HG03135 (cell line): Measurements from ENCODE around the gene BYSL.
"Not testable (repeated sequence)": the region's sequence is repeated elsewhere in the genome, so short reads cannot be mapped to it uniquely, and the experiment has no call there.

Experiments
- ATAC-seq: cut with Tn5 transposase; IDR thresholded peaks from one replicate; pipeline ENCODE4 v1.9.1; 2021; ENCODE audit warnings: mild to moderate bottlenecking, moderate library complexity; ENCODE audit not compliant: unreplicated experiment

Gene BYSL

DNA sequence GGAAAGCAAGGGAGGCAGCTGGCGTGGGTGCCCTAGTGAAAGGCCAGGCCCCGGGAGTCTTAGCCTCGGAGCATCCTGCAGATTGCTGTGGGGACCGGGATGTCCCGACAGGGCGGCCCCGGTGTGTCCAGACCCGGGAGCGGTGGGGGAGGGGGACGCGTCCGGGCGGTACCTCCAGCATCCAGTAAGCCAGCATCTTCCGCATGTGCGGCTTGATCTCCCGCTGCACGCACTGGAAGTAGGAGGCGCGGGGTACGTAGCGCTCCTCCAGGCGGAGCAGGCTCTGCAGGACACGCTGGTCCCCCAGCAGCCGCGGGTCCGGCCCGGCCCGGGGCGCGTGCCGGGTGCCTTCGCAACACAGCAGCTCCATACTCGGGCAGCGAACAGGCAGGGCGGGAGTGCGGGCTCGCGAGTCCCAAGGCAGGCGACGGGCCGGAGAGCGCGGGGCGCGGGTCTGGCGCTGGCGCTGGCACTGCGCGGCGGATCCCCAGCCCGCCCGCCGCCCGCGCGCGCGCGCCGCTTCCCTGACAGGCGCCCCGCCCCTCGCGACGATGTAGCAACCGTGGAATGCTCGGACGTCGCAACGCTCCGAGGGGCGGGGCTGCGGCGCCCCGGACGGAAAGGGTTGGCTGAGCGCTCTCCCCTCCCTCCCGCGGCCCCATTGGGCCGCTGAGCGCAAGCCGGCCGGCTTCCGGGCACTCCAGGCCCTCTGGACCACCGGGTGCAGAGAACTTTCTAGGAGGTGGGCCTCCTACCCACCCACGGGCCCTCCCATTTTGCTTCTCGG lies 20.2 kb downstream of the BYSL start, which contains the start of gene CCND3:
Gene CCND3, minus strand, starts transcription at position 529 of the 787 bp plus-strand sequence. Its CDS starts 159 bp downstream, at position 370.
- peak; percentile 85 for ATAC-seq

DNA sequence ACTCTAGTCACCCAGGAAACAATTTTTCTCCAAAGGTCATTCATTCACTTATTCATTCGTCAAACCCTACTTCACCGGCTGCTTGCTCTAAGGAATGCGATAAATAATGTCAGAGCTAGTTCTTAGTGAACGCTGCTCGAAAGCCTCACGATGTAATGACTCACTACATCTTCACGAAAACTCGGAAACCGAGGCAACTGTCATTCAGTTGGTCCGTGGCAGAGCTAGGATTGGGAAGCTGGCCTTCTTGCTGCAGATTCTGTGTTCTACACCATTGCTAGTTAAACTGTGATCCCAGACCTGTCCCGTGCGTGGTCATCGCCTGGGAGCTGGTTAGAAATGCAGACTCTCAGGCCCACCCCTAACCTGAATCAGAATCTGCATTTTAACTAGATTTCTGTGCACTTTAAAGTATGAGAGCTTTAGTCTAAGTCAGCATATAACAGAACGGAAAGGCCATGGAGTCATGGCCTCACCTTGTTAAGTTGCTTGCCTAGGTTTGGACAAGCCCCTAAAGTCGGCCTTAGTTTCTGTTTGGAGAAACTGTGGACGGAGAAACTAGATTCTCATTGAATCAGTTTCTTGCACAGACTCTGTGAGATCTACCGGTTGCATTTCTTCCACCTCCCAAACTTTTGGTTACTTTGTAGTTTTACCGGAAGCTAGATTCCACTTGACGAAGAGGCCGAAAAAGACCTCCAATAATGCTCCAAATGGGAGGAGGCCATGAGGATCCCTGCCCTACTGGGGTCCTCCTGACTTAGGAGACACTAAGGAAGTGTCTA lies 21.0 kb downstream of the BYSL start:
- ATAC-seq = no peak

DNA sequence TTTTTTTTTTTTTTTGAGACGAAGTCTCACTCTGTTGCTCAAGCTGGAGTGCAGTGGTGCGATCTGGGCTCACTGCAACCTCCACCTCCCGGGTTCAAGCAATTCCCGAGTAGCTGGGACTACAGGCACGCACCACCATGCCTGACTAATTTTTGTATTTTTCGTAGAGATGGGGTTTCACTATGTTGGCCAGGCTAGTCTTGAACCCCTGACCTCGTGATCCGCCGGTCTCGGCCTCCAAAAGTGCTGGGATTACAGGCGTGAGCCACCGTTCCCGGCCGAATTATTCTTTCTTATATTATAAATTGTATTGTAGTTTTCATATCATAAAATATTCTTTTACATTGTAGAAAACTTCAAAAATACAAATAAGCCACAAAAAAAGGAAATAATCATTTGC lies 21.6 kb downstream of the BYSL start:
- not testable (repeated sequence) for ATAC-seq

DNA sequence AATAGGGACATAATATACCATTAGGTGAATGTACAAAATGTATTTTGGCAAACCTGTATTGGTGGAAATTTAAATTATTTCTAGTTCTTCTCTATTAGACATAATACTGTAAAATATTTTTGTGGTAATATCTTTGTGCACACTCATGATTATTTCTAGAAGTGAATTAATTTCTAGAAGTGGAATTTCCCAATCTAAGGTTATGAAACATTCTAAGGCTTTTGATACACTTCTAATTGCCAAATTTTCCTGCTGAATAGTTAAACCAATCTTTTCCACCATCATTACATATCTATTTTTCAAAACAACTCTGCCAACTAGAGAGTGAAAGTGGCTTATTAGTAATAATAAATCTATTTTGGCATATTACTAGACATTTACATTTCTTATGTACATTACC lies 22.2 kb downstream of the BYSL start:
- ATAC-seq = no peak

DNA sequence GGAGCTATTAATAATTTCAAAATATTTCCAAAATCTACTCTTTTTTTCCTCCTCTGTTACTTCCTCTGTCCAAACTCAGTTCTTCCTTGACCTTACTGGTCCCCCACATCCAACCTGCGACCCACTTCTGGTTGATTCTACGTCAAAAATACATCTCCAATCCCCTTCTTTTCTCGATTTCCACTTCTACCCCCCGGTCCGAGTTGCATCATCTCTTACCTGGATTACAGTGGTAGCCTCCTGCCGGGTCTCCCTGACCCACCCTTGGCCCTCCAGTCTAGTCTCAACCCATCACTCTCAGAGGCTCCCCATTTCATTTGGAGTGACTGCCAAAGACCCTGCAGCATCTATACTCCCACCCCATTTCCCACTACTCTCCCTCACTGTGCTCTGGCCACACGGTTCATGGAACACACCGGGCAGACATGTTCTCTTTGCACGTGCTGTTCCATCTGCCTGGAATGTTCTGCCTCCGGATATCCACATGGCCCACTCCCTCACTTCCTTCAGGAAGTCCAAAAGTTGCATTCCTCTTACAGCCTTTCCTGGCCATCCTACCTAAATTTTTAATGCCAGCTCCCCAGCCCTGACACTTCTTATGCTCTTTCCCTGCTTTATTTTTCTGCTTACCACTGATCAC lies 26.4 kb downstream of the BYSL start:
- no peak for ATAC-seq

DNA sequence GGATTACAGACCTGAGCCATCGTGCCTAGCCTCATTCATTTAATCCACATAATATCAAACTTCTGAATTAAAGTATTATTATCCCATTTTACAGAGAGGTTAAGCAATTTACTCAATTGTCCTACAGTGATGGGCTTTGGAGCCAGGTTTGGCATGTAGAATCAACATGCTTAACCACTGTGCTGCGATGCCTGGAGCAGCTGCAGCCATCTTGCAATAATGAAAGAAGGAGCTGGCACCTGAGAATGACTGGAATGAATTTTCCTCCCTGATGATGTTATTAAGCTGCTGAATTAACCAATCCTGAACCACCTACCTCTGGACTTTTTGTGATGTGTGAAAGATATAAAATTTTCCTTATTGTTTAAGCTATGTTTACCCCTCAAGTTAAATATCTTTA lies 33.4 kb downstream of the BYSL start:
- no peak for ATAC-seq

DNA sequence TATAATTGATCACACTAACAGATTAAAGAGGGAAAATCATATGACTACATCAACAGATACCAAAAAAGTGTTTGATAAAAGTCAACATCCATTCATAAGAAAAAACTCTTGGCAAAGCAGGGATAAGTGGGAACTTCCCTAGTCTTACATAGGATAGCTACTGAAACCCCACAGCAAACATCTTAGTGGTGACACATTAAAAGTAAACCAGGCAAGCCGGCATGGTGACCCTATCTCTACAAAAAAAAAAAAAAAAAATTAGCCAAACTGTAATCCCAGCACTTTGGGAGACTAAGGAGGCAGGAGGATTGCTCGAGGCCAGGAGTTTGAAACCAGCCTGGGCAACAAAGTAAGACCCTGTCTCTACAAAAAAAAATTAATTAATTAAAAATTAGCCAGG lies 34.1 kb downstream of the BYSL start:
- no peak for ATAC-seq

DNA sequence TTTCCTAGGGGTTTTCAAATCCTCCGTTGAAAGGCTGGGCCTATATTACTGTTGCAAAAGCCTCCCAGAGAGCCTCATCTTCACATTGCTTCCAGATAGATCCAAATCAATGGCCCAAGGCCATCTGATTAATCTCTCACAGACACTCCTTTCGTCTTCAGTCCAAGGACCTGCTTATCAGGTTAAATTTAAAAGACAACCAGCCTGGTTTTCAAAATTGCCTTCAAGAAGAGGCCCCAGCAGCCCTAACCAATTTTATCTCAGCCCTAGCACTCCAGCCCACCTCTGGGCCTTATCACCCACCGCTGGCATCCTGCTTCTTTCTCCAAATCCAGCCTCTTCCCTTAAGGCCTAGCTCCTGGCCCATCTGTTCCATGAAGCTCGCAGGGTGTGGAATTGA lies 35.8 kb downstream of the BYSL start:
- no peak for ATAC-seq

DNA sequence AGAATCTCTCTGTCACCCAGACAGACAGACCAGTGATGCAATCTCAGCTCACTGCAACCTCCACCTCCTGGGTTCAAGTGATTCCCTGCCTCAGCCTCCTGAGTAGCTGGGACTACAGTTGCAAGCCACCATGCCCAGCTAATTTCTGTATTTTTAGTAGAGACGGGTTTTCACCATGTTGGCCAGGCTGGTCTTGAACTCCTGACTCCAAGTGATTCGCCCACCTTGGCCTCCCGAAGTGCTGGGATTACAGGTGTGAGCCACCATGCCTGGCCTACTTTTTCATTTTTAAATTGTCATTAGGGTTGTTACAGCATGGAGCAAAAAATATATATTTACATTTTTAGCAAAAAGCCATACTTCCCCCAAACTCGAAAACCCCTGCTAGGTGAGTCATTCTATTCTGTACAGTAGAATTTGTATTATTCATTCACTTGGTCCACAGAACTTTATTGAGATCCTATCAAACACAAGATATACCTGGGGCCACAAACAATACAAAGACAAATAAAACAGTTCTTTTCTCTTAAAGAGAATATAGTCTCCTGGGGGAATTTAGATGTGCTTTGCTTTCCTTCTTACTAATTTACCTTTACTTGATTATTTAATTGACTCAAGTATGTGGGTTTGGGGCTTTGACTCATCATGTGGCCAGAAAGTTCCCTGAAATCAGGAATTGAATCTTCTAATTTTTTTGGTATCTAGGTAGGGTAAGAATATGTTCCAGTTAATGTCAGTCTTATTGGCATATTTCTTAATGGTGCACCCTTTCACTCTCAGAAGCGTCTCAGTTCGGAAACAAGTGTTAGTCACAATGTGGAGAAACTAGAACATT lies 36.9 kb downstream of the BYSL start:
- no peak for ATAC-seq

DNA sequence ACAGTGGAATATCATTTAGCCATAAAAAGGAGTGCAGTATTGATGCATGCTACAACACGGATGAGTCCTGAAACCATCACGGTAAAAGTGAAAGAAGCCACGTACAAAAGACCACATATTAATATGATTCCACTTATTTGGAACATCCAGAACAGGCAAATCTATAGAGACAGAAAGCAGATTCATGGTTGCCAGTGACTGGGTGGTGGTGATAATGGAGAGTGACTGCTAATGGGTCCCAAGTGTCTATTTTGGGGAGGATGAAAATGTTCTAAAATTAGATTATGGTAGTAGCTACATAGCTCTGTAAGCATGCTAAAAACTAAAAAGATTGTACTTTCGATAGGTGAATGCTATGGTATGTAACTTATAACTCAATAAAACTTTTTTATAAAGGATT lies 38.7 kb downstream of the BYSL start:
- ATAC-seq = no peak

DNA sequence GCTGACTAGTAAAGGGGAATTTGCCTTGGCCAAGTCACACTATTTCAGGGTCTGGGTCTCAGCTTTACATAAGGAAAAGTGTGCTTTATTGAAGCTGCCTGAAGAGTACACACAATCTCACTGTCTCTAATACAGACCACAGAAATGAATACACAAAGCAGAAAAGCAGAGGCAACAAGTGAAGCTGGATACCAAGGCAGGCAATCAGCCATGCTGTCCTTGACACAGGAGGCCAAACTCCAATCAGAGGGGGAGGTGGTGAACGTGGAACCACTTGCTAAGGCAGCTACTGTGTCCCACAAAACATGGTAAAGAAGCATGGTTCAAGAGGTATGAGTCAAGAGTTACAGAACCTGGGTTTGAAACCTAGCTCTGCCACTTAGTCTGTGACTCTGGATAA lies 42.1 kb downstream of the BYSL start:
- ATAC-seq = no peak

DNA sequence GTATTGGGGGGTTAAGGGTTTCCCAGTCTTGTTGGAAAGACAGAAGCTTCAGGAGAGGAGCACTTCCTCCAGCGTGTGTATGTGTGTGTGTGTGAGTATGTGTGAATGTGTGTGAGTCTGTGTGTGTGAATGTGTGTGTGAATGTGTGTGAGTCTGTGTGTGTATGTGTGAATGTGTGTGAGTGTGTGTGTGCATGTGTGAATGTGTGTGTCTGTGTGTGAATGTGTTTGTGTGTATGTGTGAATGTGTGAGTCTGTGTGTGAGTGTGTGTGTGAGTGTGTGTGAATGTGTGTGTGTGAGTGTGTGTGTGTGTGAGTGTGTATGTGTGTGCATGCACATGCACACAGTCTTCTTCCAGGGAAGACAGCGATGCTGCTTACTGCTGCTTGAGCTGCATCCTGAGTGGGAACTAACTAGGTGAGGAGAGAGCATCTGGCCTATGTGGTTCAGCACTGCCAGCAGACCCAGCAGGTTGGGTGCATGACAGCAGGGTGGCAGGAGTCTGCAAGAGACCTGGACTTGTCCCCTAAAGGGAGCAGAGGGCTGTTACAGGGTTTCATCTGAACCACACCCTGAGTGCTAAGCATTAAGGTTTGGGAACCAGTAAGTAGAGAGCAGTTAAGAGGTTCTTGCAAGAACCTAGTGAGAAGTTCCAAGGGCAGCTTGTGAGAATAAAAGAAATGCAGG lies 43.0 kb downstream of the BYSL start:
- ATAC-seq = no peak

DNA sequence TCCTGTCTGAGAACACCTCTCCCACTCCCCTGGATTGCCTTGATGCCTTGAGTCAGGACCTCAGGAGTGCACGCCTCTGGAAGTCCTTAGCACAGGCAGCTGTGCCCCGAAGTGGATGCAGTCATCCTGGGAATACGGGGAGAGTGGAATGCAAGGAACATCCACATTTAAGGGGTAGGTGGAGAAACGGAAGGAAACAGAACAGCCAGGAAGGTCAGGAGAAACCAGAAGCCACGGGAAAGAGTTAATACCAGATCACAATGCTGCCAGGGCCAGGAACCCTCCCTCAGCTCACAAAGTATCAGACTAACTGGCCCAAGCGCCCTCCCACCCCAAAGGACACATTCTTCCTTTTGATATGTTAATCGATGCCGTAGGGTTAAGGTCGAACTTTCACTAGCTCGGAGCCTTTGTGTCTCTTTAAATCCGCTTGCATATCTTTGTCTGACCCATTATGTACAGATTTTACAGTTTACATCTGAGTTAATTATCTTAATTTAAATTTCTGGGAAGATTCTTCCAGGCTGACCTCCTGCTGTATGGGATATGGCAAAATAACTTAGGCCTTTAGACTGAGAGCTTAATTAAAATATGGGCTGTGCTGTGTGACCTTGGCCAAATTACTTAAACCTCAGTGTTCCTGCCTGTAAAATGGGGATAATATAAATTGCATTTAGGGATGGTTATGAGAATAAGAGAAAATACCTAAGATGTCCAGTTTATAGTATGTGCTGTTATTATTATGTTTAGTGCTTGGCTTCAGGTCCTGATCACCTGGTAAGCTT lies 44.3 kb downstream of the BYSL start:
- ATAC-seq = no peak

DNA sequence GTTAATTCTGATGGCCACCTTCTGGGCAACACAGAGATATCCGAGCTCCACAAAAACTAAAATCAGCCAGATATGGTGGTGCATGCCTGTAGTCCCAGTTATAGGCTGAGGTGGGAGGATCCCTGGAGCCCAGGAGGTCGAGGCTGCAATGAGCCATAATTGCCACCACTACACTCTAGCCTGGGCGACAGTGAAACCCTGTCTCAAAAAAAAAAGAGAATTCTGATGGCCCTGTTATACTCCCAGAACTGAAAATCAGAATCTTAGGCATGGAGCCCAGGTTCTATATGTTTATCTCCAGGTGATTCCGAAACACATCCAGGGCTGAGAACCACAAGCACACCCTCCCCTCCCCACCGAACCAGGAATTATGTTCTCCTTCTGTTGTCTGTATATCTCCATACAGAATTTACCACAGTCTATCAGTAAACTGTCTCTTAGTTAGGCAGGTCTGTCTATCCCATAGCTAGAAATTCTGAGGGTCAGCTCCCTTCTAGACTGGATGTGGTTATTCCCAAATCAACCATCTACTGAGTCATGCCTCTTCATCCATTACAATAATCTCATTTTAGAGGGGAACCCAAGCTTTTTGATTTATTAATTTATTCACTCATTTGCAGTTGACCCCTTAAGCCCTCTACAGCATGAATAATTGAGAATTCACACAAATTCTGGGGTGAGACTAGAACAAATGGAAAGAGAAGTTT lies 45.1 kb downstream of the BYSL start:
- ATAC-seq = no peak

DNA sequence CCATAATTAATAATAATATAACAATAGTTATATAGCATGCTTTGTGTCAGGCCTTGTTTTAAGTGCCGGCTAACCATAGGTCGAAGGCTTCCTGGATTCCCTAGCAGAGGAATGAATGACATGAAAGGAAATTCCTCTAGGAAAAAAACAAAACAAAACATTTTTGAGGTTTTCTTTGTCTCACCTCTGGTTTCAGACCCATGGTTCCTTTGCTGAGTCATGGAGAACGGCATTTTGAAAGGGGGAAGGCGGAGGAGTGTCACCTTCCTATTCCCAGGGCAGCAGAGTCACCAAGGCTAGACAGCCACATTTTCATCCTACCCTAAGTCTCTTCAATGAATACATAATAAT lies 45.6 kb downstream of the BYSL start:
- no peak for ATAC-seq

DNA sequence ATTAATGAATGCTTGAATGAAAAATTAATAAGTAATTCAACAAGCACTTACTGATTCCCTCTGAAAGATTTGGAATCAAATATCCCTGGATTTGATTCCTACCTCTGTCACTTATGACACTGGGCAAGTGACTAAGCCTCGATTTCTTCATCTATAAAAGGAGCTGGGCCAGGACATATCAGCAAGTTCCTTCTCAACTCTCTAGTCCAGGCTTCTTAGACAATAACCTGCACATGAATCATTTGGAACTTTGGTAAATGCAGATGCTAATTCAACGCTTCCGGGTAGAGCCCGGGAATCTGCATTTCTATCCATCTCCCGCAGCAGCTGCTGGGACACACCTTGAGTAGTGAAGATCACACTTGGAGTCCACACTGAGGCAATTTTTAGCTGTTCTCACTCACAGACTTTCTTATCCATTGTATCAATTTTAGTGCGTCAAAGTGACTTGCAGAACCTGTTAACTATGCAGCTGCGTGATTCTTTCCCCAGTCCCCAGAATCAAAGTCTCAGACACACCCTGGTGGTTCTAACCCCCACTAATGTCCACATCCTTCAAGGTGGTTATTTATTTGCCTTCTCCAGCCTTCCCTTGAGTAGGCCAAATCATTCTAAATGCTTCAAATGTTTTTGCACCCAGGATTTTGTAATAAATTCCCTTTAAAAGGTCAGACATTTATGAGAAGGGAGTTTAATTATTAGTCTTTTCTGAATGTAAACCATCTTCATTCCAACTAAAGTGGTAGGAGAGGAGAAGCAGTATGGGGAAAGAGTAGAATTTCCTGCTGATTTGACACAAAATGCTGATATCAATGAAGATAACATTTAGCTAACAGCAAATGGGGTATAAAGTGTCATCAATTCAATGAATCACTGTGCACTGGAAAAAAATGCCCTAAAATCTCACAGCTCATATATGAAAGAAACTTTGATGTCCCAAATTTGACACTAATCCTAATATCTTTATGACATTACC lies 46.3 kb downstream of the BYSL start:
- ATAC-seq = no peak

DNA sequence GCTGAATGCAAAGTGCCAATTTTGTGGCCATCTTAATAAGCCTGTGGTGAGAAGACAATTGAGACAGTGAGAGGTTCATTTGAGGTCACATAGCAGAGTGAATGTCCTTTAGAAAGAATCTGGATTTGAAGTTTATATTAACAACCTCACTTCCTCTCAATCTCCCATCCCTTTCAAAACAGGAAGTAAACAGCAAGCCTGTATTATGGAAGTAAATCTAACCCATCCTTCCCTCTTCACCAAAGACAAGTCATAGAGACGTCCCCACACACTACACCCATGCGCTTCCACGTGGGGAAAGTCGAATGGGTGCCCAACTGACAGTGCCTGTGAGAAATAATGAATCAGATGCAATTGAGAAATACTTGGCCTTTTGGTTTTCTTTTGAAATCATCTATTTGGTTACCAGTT lies 49.1 kb downstream of the BYSL start:
- no peak for ATAC-seq

DNA sequence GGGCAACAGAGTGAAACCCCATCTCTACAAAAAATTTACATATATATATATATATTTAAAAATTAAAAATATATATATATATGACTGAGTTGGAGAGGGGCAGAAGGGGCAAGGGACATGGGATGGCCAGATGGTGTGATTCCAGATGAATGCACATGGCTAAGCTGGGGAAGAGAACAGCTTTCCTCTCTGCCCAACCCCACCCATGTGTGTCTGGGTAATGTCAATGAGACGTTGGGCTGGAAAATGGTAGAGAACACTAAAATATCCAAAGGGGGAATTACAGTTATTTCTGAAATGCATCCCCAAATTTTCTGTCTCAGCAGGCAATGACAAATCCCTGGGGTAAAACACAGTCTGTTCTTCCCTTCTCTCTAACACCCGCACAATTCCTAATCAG lies 51.5 kb downstream of the BYSL start:
- no peak for ATAC-seq
